HG03196 (cell line): ENCODE measurements around the gene KIRREL1.

Experiments used
- ATAC-seq: cut with Tn5 transposase; IDR thresholded peaks from one replicate; pipeline ENCODE4 v1.9.1; 2021; ENCODE audit not compliant: unreplicated experiment

Gene KIRREL1

GRCh38 chr1:158067662-158068061 lies 74.2 kb downstream of the KIRREL1 start:
- ATAC-seq = no peak

DNA sequence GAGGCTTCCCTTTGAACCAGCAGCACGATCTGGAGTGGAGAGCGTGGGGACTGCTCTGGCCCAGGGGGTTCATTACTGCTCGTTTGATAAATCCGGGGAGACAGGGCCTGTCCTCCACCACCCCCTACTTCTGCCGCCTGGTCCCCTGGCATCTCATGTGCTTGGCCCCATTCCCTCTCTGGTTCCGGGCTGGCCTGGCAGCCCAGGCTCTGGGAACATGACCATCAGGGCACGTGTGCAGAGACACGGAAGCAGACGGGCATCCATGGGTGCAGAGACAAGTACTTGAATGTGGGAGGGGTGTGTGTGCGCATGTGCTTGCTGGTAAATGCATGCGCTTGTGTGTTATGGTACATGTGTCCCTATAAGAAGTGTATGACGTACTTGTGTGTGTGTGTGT lies 75.5 kb downstream of the KIRREL1 start:
- no peak for ATAC-seq

DNA sequence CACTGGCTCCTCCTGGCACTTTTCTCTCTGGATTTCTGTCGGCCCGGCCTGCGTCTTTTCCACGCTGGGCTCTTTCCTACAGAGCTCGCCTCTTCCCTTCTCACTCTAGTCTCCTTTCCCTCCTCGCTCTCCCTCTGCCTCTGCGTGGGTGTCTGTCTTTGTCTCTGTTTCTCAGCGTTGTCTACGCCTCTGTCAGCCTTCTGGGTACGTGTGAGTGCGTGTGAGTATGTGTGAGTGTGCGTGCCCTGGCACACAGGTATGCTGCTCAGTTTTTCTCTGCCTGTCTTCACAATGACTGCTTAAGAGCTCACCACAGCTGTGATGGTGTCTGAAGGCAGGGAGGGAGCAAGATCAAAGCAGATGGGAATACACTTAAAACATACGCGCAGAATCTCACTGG lies 77.7 kb downstream of the KIRREL1 start:
- ATAC-seq = no peak

DNA sequence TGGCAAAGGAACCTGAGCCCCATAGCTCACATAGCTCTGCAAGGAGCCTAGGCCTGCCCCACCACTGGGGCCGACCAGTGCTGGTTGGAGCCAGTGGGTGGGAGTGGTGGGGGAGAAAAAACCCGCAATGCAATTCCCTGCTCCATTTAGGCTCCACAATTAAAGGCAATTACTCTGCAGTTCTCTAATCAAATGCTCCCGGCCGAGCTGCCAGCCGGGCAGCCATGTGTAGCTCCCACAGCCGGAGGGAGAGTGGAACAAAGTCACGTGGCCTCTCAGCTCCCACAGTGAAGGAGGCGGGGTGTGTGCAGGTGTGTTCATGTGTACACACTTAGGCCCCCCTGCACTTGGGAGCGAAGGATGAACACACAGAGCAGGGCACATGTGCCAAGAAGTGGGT lies 81.6 kb downstream of the KIRREL1 start:
- no peak for ATAC-seq

- no peak for ATAC-seq
Measured at GRCh38 chr1:158076441-158076840, 83.0 kb downstream of the KIRREL1 start.

GRCh38 chr1:158077411-158078256 lies 84.2 kb downstream of the KIRREL1 start:
- ATAC-seq = no peak

DNA sequence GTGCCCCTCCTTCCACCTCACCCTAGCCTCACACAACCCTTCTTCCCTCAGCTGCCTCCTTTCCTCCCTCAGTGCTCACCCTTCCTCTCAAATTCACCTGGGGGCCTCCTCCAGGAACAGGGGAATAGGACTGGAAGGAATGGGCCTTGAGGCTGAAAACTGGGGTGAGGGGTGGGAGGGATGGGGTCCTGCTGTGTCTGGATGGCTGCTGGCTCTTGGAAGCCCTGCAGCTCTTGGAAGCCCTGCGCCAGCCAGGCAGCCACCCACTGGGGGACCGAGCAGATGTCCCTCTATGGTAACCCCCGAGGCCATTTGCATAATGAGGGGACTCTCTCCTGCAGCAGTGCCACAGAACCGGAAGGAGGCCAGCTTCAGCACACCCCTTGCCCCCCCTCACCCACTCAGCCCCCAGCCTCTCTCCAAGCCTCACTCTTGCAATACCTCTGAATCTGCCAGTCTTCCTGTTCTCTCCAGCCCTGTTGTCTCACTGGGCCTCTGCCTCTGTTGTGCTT lies 85.2 kb downstream of the KIRREL1 start:
- ATAC-seq = no peak

GRCh38 chr1:158080066-158080465 lies 86.6 kb downstream of the KIRREL1 start:
- ATAC-seq = no peak

DNA sequence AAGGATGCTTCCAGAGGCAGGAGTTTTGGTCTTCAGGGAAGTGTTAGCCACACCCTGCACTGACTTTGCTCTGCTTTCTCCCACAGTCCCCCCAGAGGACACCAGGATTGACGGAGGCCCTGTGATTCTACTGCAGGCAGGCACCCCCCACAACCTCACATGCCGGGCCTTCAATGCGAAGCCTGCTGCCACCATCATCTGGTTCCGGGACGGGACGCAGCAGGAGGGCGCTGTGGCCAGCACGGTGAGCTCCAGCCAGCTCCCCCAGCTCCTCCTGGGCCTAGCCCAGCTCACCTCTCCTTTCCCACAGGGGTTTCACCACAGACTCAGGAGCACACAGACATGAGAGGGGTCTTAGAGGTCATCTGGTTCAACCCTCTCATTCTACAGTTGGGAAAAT lies 90.9 kb downstream of the KIRREL1 start:
- ATAC-seq = no peak

- no peak for ATAC-seq
Measured at GRCh38 chr1:158084747-158085146, 91.3 kb downstream of the KIRREL1 start.

DNA sequence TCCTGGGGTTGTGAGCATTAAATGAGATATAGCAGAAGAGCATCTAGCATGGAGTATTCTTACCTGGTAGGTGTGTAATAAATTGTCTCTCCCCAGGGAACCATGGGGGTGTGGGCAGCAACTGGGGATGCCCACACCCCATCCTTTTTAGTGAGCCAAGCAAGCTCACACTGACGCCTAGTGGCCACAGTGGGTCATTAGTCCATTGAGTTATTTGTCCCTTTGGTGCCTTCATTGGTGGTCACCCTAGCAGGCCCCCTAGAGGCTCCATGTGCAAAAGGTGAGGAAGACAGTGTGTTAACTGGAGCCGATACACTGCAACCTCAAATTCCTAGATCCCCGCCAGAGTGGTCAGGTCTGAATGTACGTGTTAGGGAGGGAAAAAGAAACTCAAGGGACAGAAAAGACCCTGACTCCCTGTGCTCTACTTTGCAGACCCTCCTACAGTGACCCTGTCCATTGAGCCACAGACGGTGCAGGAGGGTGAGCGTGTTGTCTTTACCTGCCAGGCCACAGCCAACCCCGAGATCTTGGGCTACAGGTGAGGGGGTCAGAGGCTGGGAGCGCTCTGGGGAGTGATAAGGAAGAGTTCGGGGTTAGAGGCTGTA lies 94.0 kb downstream of the KIRREL1 start:
- ATAC-seq = no peak

DNA sequence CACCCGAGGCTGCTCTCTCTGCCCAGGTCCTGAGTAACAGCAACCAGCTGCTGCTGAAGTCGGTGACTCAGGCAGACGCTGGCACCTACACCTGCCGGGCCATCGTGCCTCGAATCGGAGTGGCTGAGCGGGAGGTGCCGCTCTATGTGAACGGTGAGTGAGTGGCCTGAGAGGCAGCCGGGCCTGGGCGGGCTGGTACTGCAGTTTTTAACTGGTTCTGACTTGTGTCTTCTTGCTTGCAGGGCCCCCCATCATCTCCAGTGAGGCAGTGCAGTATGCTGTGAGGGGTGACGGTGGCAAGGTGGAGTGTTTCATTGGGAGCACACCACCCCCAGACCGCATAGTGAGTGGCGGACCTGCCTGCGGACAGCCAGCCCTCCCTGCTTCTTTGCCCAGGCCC lies 96.0 kb downstream of the KIRREL1 start:
- ATAC-seq = no peak

DNA sequence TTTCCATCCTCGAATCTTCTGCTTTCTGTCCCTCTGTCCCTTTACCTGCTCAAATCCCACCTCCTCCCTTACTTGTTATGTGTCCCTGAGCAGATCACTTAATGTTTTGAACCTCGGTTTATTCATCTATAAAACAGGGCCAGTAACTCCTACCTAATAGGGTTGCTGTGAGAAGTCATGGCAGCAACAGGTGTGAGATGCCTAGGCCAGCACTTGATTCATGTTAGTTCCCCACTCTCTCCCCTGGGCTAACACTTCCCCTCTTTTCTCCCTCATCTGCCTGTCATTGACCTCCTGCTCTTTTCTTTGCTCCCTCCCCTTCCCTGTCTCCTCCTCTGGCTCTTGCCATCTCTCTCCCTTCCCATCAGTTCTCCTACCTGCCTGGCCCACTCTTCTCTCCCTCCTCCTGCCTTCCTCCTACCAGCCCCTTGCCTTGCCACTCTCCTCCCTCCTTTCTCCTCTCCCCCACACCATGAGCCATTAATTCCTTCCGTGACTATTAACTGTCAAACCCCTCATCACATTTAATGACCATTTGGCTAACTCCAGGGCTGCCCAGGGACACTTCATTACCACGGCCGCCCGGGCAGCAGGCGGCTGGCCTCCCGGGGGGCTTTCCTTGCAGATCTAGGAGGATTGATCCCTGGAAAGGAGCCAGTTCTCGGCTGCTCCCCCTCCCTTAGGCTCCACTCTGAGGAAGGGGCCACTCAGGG lies 96.6 kb downstream of the KIRREL1 start:
- no peak for ATAC-seq

- no peak for ATAC-seq
Measured at GRCh38 chr1:158093376-158093775, 99.9 kb downstream of the KIRREL1 start.

GRCh38 chr1:158094571-158094970 lies 101.1 kb downstream of the KIRREL1 start:
- ATAC-seq = no peak

- no peak for ATAC-seq
Measured at GRCh38 chr1:158095737-158096335, 102.4 kb downstream of the KIRREL1 start.

DNA sequence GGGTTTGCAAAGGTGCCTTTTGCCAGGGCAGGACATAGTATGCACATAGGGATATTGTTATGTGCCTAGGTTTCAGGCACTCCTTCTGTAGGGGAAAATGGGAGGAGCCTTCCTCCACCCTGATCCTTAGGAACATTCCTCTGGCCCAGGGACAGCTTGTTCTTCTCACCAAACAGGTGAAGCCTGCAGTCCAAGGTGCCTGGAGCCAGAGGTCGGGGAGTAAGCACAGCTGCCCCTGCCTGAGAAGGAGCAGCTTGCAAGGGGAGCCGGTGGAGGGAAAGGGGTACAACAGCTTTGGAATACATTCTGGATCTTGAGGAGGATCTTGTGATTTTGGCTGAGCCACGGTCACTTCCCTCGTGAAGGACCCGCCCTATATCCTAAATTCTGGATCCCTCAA lies 104.8 kb downstream of the KIRREL1 start:
- ATAC-seq = no peak

GRCh38 chr1:158099185-158099584 lies 105.7 kb downstream of the KIRREL1 start:
- ATAC-seq = no peak

- ATAC-seq = no peak
Measured at GRCh38 chr1:158100498-158100897, 107.1 kb downstream of the KIRREL1 start.

DNA sequence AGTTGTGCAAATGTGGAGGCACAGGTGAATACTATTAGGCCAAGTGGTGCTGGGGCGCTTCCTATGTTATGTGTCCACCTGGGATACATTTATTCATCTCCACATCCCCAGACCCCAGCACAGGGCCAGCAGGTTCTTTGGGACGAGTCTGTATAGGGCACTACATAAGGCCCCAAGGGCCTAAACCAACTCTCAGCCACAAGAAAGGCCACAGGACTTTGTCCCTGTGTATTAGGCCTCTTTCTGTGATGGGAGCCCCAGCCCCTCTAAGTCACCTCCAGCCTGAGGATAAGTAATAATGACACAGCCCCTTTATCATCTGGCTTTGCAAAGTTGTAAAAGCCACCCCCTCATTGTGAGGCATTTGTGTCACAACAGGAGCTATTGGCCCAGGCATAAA lies 108.0 kb downstream of the KIRREL1 start:
- no peak for ATAC-seq

- ATAC-seq = no peak
Measured at GRCh38 chr1:158101927-158102326, 108.5 kb downstream of the KIRREL1 start.
